HG03066 (cell line): ENCODE data around the gene ENTPD6.

Source experiments
- ATAC-seq: cut with Tn5 transposase; IDR thresholded peaks from one replicate; pipeline ENCODE4 v1.9.1; 2021; ENCODE audit warnings: low read depth; ENCODE audit not compliant: unreplicated experiment

Gene ENTPD6

GRCh38 chr20:25273541-25274358 lies 78.2 kb downstream of the ENTPD6 start:
- no peak for ATAC-seq

- no peak for ATAC-seq
These were observed 79.0 kb downstream of the ENTPD6 start for GRCh38 chr20:25274481-25274880.

- no peak for ATAC-seq
These were observed 79.6 kb downstream of the ENTPD6 start for GRCh38 chr20:25274891-25275812.

- no peak for ATAC-seq
These were observed 80.5 kb downstream of the ENTPD6 start for GRCh38 chr20:25275813-25276532.
